Endothelial cell of umbilical vein (primary cell): ENCODE measurements around the gene SMARCA4. TPM values are rescaled to one million over a fixed set of nuclear protein-coding genes. Genes with fewer than 3 reads are reported as not detected.
A peak's percentile ranks its signal among the peaks of the same experiment; 100 is the strongest.

Experiments used
- BruUV-seq: library from RNA; stranded (reverse); fragments of 400-500 nt; replicated peaks from 2 replicates; lab custom pipeline; 2021; lab: Mats Ljungman, UMichigan
- CTCF ChIA-PET: fragments of 300-600, 350-600 bp; sonication (Branson Sonifier 250); formaldehyde crosslinking; loops from one replicate; lab custom pipeline; 2021; ENCODE audit warnings: antibody characterized with exemption, inconsistent platforms; lab: Charles Lee
- POLR2A ChIA-PET: fragments of 300-600, 350-600 bp; sonication (Branson Sonifier 250); formaldehyde crosslinking; loops from one replicate; lab custom pipeline; 2021; ENCODE audit warnings: antibody characterized with exemption, inconsistent platforms; lab: Charles Lee
- DNase-seq: peaks from one replicate; pipeline ENCODE4 v3.0.0-alpha.2; 2011; ENCODE audit warnings: low read depth, low spot score
- FAIRE-seq: peaks from 2 replicates; lab custom pipeline; 2011; peaks lifted over from hg19 to GRCh38; lab: Jason Lieb, UNC
- H2AFZ ChIP-seq: 2 replicates; pipeline ENCODE4 v1.6.0; 2012; ENCODE audit warnings: low read depth, low read length, control low read depth, inconsistent platforms
- H3K27ac ChIP-seq: 2 replicates; pipeline ENCODE4 v1.5.1; 2011; ENCODE audit warnings: low read depth, mild to moderate bottlenecking, control low read depth, low read length, moderate library complexity; ENCODE audit not compliant: insufficient read depth
- H3K27me3 ChIP-seq, 2 experiments: 2 replicates each; pipeline versions ENCODE4 v1.6.0 to v1.6.1; 2011; ENCODE audit warnings: low read length in 2 of 2, mixed read lengths in 1 of 2; ENCODE audit not compliant: control insufficient read depth in 2 of 2, insufficient read depth in 2 of 2
- H3K36me3 ChIP-seq, 2 experiments: 2 replicates in 1 of 2; 3 replicates in 1 of 2; pipeline ENCODE4 v1.5.1; 2011; ENCODE audit warnings: low read length in 2 of 2, mild to moderate bottlenecking in 1 of 2, moderate library complexity in 1 of 2; ENCODE audit not compliant: control insufficient read depth in 2 of 2, insufficient read depth in 2 of 2; ENCODE audit errors: extremely low read depth in 1 of 2
- H3K4me1 ChIP-seq: 3 replicates; pipeline ENCODE4 v1.5.1; 2011; ENCODE audit warnings: mild to moderate bottlenecking, low read length; ENCODE audit not compliant: control insufficient read depth, insufficient read depth; ENCODE audit errors: extremely low read depth
- H3K4me2 ChIP-seq: 2 replicates; pipeline ENCODE4 v1.6.1; 2011; ENCODE audit warnings: low read length, control low read depth, mixed read lengths; ENCODE audit not compliant: insufficient read depth
- H3K4me3 ChIP-seq, 3 experiments: fragments of 200-600 bp in 1 of 3; sonication (generic), shearing (Covaris generic) in 1 of 3; replicated peaks in 1 of 3; 2 replicates each; pipeline ENCODE4 v1.5.1; 2011 to 2016; ENCODE audit warnings: control low read depth in 3 of 3, low read length in 3 of 3, mild to moderate bottlenecking in 2 of 3, inconsistent platforms in 1 of 3, low read depth in 1 of 3, moderate library complexity in 1 of 3; ENCODE audit not compliant: insufficient read depth in 1 of 3
- H3K79me2 ChIP-seq: 2 replicates; pipeline ENCODE4 v1.6.0; 2012; ENCODE audit warnings: low read length, inconsistent platforms; ENCODE audit not compliant: control insufficient read depth, insufficient read depth
- H3K9ac ChIP-seq: replicated peaks from 2 replicates; pipeline ENCODE3; 2011; ENCODE audit warnings: low read length, control low read depth; ENCODE audit not compliant: insufficient read depth; ENCODE audit errors: extremely low read depth
- H3K9me1 ChIP-seq: replicated peaks from 3 replicates; pipeline ENCODE4 v1.6.0; 2011; ENCODE audit warnings: mild to moderate bottlenecking, low read length; ENCODE audit not compliant: control insufficient read depth, insufficient read depth; ENCODE audit errors: extremely low read depth
- H3K9me3 ChIP-seq: replicated peaks from 2 replicates; pipeline ENCODE4 v1.5.1; 2012; ENCODE audit warnings: low read length, inconsistent platforms; ENCODE audit not compliant: control insufficient read depth, insufficient read depth
- H4K20me1 ChIP-seq: replicated peaks from 2 replicates; pipeline ENCODE3; 2011; ENCODE audit warnings: mild to moderate bottlenecking, low read length; ENCODE audit not compliant: control insufficient read depth, insufficient read depth; ENCODE audit errors: extremely low read depth
- EZH2 ChIP-seq: IDR thresholded peaks from 2 replicates; pipeline ENCODE4 v1.6.1; 2012; ENCODE audit warnings: borderline replicate concordance, low read depth, mild to moderate bottlenecking, moderate library complexity, low read length, inconsistent platforms; ENCODE audit not compliant: severe bottlenecking
- FOS ChIP-seq: IDR thresholded peaks from 2 replicates; pipeline ENCODE4 v1.6.1; 2011; ENCODE audit warnings: mild to moderate bottlenecking, low read length, moderate library complexity, borderline replicate concordance; ENCODE audit not compliant: insufficient read depth
- GATA2 ChIP-seq: IDR thresholded peaks from 2 replicates; pipeline ENCODE4 v1.7.0; 2011; ENCODE audit warnings: low read depth, mild to moderate bottlenecking, moderate library complexity, mixed read lengths, low read length; ENCODE audit not compliant: insufficient read length, insufficient read depth
- JUN ChIP-seq: IDR thresholded peaks from 2 replicates; pipeline ENCODE4 v1.6.1; 2011; ENCODE audit warnings: borderline replicate concordance, low read depth; ENCODE audit not compliant: insufficient read length, insufficient read depth
- MYC ChIP-seq: IDR thresholded peaks from one replicate; pipeline ENCODE4 v1.6.1; 2011; ENCODE audit warnings: mild to moderate bottlenecking, low read depth, low read length
- POLR2A ChIP-seq: IDR thresholded peaks from 2 replicates; pipeline ENCODE4 v1.6.1; 2012; ENCODE audit warnings: low read depth, mild to moderate bottlenecking, control low read depth, low read length
- POLR2AphosphoS5 ChIP-seq: IDR thresholded peaks from 2 replicates; pipeline ENCODE4 v1.6.1; 2012; ENCODE audit warnings: low read depth, mild to moderate bottlenecking, control low read depth, low read length, moderate library complexity; ENCODE audit not compliant: insufficient read depth
- dilution Hi-C: fragments of 300-500 bp; cut with MboI; formaldehyde crosslinking; loops from one replicate; pipeline ENCODE4 v1.15.0; 2019; ENCODE audit warnings: low sequenced_read_pairs; ENCODE audit not compliant: extremely low pct_ligation_motif_present
- intact Hi-C: fragments of 100-400 bp; cut with micrococcal nuclease; formaldehyde crosslinking; loops from one replicate; pipeline ENCODE4 v1.10.0; 2022
- polyA plus RNA-seq, 4 experiments: library from polyadenylated mRNA; depleted of rRNA in 3 of 4; stranded (reverse) in 3 of 4; unstranded in 1 of 4; fragments of >200 nt; gene quantifications; 2 replicates each; pipeline versions ENCODE4 v1.2.1 to v1.2.3, GENCODE V29; 2011 to 2012; ENCODE audit warnings: missing spikeins in 1 of 4
- total RNA-seq: library from RNA; stranded (reverse); gene quantifications from 2 replicates; pipeline ENCODE4 v1.2.3, GENCODE V29; 2021
- TF ChIP-seq, protein P1 (sequence below), 2 donors: IDR thresholded peaks; 1 replicate in 1 of 2; 2 replicates in 1 of 2; pipeline ENCODE4 v1.5.1; 2011; ENCODE audit warnings: low read length in 2 of 2, mild to moderate bottlenecking in 2 of 2, moderate library complexity in 2 of 2, control low read depth in 1 of 2, inconsistent platforms in 1 of 2, low read depth in 1 of 2; ENCODE audit not compliant: insufficient read depth in 1 of 2; ENCODE audit errors: extremely low read depth in 1 of 2
- TF ChIP-seq, protein P2 (sequence below): IDR thresholded peaks from 2 replicates; pipeline ENCODE4 v1.6.1; 2011; ENCODE audit not compliant: insufficient read depth, insufficient read length

SMARCA4 gene
- total and polyA plus RNA-seq, 2 donors (not counting 3 experiments of a cell fraction or from before 2014, with no cell fraction given), result 65.0 to 177 TPM

DNA sequence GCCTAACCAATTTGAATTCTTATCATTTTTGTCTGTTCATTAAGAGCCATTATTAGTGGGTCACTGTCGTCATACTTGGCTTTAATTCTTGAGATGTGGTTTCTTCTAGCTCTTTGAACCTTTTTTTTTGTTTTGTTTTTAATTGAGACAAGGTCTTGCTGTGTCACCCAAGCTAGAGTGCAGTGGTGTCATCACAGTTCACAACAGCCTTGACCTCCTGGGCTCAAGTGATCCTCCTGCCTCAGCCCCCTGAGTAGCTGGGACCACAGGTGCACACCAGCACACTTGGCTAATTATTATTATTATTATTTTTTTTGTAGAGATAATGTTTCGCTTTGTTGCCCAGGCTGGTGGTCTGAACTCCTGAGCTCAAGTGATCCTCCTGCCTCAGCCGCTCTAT, 102.6 kb downstream of the SMARCA4 start:
- Histone ChIP-seq H3K27me3 (no peaks in the 10 kb centered on the region), H3K9me3 (no peaks in the 10 kb centered on the region), H2AFZ (no peak overlapping the region), H3K9me1 (no peaks in the 10 kb centered on the region), H3K4me3 (no peak overlapping the region), H3K27ac (no peak overlapping the region), H3K4me1 (no peaks in the 10 kb centered on the region), H3K79me2 (no peaks in the 10 kb centered on the region), H4K20me1 (no peaks in the 10 kb centered on the region), H3K4me2 (no peak overlapping the region), H3K9ac (no peak overlapping the region), H3K36me3 (peaks cover 4 to 23% of the 10 kb centered on the region in 2 experiments)
- ChIA-PET CTCF (interaction anchor here (1.5 kb wide), 1 partner anchor 28 kb away, joined by 5 read pairs; no protein-coding TSS in a partner anchor), POLR2A (no interaction called here)
- FAIRE-seq, result peak; percentile 37
- TF ChIP-seq, protein P1, sequence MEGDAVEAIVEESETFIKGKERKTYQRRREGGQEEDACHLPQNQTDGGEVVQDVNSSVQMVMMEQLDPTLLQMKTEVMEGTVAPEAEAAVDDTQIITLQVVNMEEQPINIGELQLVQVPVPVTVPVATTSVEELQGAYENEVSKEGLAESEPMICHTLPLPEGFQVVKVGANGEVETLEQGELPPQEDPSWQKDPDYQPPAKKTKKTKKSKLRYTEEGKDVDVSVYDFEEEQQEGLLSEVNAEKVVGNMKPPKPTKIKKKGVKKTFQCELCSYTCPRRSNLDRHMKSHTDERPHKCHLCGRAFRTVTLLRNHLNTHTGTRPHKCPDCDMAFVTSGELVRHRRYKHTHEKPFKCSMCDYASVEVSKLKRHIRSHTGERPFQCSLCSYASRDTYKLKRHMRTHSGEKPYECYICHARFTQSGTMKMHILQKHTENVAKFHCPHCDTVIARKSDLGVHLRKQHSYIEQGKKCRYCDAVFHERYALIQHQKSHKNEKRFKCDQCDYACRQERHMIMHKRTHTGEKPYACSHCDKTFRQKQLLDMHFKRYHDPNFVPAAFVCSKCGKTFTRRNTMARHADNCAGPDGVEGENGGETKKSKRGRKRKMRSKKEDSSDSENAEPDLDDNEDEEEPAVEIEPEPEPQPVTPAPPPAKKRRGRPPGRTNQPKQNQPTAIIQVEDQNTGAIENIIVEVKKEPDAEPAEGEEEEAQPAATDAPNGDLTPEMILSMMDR (IDR thresholded peaks at IDR 0.05; ENCODE audit: extremely low read depth in 1 of 2, insufficient read depth in 1 of 2, low read depth in 1 of 2, low read length in 2 of 2), result no peak
- no peak for TF ChIP-seq GATA2
- TF ChIP-seq POLR2A, result no peak
- no peak for TF ChIP-seq FOS
- TF ChIP-seq, protein P2, sequence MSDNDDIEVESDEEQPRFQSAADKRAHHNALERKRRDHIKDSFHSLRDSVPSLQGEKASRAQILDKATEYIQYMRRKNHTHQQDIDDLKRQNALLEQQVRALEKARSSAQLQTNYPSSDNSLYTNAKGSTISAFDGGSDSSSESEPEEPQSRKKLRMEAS, result no peak
- no peak for TF ChIP-seq POLR2AphosphoS5
- TF ChIP-seq MYC, result no peak
- no peak for TF ChIP-seq EZH2
- TF ChIP-seq JUN, result no peak
- intact Hi-C loops (no loop called here), dilution Hi-C loops (no loop called here)
- no peak for DNase-seq
- no TSS peak for BruUV-seq
